ENCODE data around the gene DLG5.

The DLG5 gene, protein sequence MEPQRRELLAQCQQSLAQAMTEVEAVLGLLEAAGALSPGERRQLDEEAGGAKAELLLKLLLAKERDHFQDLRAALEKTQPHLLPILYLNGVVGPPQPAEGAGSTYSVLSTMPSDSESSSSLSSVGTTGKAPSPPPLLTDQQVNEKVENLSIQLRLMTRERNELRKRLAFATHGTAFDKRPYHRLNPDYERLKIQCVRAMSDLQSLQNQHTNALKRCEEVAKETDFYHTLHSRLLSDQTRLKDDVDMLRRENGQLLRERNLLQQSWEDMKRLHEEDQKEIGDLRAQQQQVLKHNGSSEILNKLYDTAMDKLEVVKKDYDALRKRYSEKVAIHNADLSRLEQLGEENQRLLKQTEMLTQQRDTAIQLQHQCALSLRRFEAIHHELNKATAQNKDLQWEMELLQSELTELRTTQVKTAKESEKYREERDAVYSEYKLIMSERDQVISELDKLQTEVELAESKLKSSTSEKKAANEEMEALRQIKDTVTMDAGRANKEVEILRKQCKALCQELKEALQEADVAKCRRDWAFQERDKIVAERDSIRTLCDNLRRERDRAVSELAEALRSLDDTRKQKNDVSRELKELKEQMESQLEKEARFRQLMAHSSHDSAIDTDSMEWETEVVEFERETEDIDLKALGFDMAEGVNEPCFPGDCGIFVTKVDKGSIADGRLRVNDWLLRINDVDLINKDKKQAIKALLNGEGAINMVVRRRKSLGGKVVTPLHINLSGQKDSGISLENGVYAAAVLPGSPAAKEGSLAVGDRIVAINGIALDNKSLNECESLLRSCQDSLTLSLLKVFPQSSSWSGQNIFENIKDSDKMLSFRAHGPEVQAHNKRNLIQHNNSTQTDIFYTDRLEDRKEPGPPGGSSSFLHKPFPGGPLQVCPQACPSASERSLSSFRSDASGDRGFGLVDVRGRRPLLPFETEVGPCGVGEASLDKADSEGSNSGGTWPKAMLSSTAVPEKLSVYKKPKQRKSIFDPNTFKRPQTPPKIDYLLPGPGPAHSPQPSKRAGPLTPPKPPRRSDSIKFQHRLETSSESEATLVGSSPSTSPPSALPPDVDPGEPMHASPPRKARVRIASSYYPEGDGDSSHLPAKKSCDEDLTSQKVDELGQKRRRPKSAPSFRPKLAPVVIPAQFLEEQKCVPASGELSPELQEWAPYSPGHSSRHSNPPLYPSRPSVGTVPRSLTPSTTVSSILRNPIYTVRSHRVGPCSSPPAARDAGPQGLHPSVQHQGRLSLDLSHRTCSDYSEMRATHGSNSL (N-terminal part only)

DNA sequence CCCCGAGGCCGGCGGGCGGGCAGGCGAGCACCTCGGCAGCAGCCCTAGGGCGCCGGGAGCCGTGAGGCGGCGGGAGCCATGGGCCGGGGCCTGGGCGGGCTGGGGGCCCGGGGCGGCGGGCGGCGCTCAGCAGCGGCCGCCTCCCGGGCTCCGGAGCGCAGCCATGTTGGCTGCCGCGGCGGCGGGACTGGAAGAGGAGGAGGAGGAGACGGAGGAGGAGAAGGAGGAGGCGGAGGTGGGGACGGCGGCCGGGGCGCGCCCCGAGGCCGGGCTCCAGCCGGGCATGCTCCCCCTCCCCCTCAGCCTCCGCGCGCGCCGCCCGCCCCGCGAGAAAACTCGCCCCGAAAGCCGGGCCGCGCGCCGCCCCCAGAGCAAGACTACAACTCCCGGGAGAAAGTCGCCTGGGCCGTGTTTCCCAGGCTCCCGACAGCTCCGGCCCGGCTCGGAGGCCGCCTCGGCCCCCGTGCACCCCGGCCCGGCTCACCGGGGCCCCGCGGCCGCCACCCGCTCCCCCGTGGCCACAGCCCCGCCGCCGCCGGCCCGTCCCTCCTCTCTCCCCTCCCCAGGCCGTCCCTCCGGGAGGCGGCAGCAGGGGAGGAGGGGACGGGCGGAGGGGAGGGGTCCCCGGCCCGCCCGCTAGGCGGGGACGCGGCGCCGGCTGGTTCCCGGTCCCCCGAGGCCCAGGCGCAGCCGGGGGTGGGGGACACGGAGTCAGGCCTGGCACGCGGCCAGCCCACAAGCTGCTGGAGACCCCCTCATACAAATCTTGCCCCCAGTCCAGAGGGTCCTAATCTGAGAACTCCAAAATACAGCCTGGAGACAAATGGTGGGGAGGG is at the start of gene DLG5:
Gene DLG5, minus strand, starts transcription at position 190 of the 836 bp plus-strand sequence. CDS start 235 bp downstream, outside the sequence.
- DNase-seq: peak; percentile 42

DNA sequence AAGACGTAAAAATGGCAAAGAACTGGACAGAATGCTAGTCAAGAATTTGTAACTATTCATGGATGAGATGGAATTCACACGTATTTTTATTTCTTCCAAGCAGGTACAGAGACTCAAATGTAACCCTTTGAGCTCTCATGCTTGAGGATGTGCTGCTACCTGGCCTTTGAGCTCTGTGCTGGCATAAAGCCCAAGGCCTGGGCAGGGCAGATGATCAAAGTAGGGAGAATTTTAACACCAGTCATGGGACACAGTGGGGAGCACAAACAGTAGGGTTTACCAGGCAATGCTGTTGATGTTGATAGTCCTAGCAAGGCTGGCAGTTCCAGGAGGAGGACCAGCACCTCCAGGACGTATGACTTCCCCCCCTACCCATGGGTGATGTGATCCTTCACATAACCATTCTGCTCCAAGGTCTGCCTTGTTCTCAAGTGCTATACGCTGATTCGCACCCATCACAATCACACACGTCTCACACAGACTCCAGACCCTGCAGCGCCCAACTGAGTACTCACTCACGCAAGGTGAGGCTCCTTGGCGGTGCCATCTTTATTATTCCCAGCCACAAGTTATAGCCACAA is 48.6 kb upstream of the DLG5 start:
- DNase-seq: no peak

DNA sequence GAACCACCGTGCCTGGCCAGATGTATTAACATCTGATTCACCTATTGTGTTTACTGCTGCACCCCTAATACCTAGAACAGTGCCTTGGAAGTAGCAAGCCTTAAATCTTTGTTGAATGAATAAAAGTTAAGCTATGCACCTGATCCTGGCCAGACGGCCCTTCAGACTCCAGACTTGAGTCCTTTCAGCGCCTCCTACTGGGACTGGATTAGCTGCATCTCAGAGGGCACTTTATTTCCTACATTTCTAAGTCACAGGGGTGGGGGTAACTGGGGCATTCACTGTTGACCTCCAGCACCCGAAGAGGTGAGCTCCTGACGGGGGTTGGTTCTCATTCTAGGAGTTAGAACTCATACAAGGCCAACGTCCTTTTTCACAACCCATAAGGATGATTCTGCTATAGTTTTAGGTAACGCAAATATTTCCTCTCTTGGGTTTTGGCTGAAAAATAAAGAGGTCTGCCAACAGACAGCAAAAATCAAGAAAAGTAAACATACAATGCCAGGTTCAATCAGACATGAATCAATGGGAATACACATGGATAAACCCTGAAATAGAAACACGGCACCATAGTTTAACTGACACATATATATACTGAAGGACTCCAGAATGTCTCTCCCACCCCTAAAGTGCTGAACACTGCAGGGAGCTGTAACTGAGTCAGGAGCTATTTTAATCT is 48.0 kb upstream of the DLG5 start:
- no peak for DNase-seq

DNA sequence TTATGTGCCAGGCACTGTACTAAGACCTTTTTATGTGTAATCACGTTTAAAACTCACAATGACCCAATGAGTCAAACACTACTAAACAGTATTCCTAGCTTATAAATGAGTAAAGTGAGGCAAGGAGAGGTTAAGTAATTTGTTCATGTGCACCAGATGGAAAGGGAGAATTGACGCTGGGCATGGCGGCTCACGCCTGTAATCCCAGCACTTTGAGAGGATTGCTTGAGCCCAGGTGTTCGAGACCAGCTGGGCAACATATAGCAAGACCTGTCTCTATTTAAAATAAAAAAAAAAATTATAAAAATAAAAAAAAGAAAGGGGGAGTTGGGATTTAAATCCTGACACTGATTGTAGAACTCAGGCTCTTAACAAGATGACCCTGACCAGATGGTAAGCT is 46.7 kb upstream of the DLG5 start:
- DNase-seq: no peak

DNA sequence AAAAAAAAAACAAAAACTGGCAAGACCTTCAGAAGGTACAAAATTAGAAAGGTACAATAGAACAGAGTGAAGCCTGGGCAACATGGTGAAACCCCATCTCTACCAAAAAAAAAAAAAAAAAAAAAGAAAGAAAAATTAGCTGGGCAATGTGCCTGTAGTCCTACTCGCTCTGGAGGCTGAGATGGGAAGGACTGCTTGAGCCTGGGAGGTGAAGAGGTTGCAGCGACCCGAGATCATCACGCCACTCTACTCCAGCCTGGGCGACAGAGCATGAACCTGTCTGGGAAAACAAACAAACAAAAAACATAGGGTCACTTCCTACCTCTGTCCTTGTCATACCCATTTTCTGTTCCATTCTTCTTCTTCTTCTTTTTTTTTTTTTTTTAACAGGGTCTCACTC is 45.6 kb upstream of the DLG5 start:
- DNase-seq: no peak

DNA sequence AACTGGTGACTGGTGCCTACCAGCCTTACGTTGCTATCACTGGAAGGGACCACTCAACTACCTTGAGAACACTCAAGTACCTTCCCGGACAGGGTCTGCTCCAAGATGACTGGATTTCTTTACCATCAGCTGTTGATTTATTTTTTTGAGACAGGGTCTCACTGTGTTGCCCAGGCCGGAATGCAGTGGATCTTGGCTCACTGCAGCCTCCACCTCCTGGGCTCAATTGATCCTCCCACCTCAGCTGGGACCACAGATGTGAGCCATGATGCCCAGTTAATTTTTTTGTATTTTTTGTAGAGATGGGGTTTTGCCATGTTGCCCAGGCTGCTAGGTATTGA is 45.2 kb upstream of the DLG5 start:
- no peak for DNase-seq

DNA sequence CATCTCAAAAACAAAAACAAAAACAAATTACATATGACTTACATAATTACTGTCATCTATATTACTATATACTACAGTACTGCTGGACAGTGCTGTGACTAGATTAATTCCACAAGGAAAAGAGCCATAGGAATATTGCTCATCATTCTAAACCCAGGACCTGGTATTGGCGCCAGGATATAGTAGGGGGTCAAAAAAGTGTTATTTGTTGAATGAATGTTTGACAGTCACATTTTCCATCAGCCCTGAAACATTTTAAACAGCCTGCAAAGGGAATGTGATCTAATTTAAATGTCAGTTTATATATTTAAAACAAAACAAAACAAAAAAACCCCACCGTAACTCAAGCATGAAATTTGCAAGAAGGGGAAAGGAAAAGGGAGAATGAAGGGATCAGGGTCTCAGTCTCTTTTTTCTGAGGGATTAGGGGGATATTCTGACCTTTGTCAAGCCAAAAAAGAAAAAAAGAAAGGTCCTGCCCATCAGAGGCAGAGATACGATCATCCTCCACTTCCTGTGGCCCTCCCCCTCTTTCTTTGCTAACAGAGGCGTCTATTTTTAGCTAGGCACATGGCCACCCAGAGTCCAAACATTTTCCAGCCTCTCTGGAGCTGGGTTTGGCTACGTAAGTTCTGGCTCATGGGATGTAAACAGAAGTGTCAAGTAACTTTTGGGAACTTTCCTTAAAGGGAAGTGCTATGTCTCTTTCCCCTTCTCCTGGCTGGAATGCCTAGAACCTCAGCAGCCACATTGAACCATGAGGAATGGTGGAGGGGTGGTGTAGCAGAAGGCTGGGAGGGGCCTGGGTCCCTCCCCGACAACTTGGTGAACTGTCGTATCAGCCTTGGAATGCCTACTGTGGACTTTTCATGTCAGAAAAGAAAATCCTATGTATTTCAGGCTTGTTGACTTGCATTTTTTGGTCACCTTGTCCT is 44.6 kb upstream of the DLG5 start:
- DNase-seq: peak; percentile 89

DNA sequence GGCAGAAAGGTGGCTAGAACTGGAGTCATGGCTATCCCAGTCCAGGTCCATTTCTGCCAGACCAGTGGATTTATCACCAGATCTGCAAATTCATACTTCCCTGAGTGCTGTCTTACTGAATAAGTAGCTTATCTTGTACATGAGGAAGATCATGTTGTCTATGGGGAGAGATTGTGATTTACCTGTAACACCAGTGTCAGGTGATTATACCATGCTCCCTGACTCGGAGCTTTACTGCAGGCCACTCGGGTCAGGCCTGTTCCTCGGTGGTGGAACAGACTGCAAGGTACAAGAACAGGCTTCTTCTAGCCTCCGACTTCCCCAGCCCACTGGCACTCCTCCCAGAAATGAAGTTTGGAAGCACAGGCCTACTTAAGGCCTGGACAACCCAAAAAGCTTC is 42.6 kb upstream of the DLG5 start:
- no peak for DNase-seq

DNA sequence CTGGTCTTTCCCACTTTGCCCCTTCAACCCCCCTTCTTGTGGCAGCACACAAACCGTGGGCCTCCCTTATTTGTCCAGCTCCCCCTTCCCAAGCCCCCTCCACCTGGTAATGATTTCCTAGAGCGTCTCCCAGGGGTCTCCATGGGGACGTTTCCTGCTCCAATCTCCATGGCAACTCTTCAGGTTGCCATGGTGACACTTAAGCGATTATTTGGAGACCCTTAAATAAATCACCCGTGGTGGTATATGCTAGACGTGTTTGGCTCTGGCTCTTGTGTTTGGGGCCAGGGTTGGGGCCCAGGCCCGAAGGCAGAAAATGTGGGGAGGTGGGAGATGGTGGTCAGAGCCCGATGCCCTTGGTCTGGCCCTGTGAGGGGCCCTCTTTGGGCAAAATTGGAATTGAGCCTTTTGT is 41.1 kb upstream of the DLG5 start:
- DNase-seq: no peak

DNA sequence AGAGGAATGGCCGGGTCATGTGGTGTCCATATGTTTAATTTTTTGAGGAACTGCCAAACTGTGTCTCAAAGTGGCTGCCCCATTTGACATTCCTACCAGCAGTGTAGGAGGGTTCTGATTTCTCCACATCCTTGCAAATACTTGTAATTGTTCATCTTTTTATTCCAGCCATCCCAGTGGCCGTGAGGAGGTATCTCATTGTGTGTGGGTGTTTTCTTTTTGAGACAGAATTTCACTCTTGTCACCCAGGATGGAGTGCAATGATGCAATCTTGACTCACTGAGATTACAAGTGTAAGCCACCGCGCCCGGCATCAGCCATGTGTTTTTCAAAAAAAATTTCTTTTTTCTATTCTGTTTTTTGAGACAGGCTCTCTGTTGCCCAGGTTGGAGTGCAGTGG is 38.7 kb upstream of the DLG5 start:
- DNase-seq: no peak

DNA sequence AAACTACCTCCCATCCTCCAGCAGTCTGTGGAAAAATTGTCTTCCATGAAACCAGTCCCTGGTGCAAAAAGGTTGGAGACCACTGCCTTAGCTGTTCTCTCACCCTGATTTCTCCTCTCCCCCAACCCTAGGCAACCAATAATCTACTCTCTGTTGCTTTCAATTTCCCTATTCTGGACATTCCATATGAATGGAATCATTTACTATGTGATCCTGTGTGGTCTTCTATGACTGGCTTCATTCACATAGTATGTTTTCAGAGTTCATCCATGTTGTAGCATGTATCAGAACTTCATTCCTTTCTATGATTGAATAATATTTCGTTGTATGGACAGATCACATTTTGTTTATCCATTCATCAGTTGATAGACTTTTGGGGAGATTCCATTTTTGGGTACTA is 38.3 kb upstream of the DLG5 start:
- DNase-seq: no peak

DNA sequence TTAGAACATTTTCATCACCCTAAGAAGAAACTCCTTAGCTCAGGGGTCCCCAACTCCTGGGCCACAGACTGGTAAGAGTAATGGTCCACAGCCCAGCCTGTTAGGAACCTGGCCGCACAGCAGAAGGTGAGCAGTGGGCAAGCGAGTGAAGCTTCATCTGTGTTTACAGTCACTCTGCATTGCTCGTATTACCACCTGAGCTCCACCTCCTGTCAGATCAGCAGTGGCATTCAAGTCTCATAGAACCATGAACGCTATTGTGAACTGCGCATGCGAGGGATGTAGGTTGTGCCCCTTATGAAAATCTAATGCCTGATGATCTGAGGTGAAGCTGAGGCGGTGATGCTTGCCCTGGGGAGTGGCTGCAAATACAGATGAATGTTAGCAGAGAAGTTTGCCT is 37.3 kb upstream of the DLG5 start:
- DNase-seq: no peak

DNA sequence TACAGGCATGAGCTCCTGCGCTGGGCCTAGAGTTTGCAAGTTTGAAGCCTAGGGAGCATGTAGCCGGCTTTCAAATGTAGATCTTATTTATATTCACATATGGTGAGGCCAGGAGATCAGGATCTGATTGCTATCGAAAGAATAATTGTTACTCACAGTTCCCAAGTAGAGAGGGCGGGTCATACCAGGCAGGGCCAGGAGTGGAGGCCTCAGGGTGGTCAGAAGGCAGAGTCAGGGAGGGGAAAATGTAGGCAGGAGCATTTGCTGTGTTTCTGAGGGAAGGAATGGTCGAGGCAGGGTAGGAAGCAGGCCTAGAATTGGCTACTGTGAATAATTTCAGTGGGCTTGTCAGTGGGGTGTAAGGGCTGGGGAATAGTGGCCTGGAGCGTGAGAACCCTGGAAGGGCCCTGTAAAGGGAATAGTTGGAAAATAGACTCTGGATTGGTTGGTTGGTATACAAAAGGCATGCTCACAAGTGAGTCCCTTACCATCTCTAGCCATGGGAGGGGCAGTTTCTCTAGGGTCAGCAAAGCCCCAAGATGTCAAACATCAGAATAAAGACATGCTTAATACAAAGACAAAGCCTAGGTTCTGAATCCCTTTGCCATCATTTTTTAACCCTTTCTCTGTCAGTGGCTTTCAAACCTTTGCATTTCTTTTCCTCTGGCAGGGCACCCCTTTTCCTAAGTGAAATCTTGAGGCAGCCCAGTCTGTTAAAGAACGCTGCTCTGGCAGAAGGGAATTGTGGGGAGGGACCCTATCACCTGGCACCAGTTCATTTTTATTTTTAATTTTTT is 36.0 kb upstream of the DLG5 start:
- no peak for DNase-seq

DNA sequence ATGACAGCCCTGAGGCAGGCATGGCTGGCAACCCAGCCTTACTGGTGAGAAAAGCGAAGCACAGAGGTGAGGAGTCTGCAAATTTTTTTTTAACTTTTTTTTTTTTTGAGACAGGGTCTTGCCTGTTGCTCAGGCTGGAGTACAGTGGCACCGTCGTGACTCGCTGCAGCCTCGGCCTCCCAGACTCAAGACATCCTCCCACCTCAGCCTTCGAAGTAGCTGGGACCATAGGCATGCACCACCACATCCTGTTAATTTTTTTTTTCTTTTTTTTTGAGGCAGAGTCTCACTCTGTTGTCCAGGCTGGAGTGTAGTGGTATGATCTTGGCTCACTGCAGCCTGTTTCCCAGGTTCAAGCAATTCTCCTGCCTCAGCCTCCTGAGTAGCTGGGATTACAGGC is 35.1 kb upstream of the DLG5 start:
- DNase-seq: no peak

DNA sequence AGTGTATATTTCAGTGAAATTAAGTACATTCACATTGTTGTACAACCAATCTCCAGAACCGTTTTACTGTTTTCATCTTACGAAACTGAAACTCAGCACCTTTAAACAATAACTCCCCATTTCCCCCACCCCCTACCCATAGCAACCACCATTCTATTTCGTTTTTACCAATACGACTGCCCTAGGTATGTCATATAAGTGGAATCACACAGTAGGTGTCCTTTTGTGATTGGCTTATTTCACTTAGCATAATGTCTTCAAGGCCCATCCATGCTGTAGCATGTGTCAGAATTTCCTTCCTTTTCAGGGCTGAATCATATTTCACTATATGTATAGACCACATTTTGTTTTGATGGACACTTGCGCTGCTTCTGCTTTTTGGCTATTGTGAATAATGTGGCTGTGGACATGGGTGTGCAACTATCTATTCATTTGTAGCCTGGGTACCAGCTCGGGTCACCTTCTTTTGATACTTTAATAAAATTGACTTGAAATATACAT is 34.3 kb upstream of the DLG5 start:
- no peak for DNase-seq

DNA sequence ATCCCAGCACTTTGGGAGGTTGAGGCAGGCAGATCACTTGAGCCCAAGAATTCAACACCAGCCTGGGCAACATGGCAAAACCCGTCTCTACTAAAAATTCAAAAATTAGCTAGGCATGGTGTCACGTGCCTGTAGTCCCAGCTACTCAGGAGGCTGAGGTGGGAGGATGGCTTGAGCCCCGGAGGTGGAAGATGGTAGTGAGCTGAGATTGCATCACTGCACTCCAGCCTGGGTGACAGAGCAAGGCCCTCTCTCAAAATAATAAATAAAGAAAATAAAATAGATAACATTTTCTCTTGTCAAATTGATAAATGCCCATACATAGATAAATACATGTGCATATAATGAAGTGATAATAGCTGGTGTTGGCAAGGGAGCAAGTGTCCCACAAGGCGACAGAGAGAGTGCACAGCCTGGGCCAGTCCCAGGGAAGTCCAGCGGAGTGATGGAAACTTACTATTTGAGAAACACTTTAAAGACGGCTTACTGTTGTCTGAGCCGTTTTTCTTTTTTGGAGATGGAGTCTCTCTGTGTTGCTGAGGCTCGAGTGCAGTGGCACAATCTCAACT is 33.4 kb upstream of the DLG5 start:
- DNase-seq: no peak

DNA sequence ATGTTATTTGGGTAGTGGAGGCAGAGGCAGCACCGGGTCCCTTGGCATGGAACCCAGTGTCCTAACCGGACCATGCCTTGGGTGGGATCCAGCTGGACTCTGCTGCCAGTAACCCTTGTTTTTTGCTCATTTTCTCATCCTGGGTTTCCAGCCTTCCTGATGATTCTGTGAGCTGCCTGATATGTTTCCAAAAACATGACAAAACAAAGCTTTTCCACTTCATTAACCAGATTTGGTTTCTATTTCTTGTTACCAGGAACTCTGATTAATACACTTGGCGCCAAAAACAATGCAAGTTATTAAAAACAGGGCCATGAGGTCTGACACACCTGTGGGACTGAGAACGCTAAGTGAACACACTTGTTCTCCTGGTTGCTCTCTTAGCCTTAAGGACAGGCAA is 32.8 kb upstream of the DLG5 start:
- DNase-seq: no peak

DNA sequence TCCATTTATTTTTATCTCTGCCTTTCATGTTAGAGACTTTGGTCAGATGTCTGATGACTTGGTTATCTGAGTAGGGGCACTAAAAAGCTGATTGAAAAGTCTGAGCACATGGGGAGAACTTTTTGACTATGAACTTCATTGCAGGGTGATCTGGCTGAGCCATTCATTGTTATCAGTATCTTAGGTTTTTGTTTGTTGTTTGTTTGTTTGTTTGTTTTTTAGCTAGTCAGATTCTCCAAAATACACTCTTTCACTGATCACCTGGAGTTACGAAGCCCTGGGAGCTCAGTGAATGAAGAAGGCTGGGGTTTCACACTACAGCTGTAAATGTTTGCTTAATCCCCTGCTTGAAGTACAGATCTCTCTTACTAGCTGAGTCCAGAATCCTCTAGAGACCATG is 28.6 kb upstream of the DLG5 start:
- no peak for DNase-seq

DNA sequence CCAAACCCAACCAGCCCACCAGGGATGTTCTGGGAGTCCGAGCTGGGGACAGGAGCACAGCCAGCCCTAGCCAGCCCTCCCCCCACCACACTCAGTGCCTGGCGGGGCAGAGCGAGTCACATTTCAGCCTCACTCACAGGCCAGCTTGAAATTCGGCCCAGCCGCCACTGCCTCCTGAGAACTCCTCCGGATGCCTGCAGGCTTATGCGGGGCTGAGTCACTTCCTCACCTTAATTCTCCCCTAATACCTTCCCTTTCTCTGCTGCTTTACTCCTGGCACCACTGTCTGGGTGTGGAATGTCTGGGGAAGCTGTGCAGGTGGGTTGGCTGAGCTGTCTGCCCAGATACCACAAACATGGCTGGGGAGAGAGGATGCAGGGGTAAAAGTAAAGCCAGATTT is 22.6 kb upstream of the DLG5 start:
- DNase-seq: no peak

Data from amniotic stem cell (primary cell).